HG03135 (cell line): ENCODE data around the gene CILP2.

Source experiments
- ATAC-seq: cut with Tn5 transposase; IDR thresholded peaks from one replicate; pipeline ENCODE4 v1.9.1; 2021; ENCODE audit warnings: mild to moderate bottlenecking, moderate library complexity; ENCODE audit not compliant: unreplicated experiment

CILP2 gene

DNA sequence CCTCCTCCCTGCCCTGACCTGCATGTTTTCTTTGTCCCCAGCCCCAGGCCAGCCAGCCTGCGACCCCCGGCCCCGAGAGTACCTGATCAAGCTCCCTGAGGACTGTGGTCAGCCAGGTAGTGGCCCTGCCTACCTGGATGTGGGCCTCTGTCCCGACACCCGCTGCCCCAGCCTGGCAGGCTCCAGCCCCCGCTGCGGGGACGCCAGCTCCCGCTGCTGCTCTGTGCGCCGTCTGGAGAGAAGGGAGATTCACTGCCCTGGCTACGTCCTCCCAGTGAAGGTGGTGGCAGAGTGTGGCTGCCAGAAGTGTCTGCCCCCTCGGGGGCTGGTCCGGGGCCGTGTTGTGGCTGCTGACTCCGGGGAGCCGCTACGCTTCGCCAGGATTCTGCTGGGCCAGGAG, 5.6 kb downstream of the CILP2 start:
- no peak for ATAC-seq

DNA sequence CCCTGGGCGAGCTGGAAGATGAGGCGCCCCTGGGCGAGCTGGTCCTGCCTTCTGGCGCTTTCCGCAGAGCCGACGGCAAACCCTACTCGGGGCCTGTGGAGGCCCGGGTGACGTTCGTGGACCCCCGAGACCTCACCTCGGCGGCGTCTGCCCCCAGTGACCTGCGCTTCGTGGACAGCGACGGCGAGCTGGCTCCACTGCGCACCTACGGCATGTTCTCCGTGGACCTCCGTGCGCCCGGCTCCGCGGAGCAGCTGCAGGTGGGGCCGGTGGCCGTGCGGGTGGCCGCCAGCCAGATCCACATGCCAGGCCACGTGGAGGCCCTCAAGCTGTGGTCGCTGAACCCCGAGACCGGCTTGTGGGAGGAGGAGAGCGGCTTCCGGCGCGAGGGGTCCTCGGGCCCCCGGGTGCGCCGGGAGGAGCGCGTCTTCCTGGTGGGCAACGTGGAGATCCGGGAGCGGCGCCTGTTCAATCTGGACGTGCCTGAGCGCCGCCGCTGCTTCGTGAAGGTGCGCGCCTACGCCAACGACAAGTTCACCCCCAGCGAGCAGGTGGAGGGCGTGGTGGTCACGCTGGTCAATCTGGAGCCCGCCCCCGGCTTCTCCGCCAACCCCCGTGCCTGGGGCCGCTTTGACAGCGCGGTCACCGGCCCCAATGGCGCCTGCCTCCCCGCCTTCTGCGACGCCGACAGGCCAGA, 6.3 kb downstream of the CILP2 start:
- ATAC-seq, result no peak

DNA sequence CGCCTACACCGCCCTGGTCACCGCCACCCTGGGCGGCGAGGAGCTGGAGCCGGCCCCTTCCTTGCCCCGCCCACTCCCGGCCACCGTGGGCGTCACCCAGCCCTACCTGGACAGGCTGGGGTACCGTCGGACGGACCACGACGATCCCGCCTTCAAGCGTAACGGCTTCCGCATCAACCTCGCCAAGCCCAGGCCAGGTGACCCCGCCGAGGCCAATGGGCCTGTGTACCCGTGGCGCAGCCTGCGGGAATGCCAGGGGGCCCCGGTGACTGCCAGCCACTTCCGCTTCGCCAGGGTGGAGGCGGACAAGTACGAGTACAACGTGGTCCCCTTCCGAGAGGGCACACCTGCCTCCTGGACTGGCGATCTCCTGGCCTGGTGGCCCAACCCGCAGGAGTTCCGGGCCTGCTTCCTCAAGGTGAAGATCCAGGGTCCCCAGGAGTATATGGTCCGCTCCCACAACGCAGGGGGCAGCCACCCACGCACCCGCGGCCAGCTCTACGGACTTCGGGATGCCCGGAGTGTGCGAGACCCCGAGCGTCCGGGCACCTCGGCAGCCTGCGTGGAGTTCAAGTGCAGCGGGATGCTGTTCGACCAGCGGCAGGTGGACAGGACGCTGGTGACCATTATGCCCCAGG, 7.0 kb downstream of the CILP2 start:
- no peak for ATAC-seq

DNA sequence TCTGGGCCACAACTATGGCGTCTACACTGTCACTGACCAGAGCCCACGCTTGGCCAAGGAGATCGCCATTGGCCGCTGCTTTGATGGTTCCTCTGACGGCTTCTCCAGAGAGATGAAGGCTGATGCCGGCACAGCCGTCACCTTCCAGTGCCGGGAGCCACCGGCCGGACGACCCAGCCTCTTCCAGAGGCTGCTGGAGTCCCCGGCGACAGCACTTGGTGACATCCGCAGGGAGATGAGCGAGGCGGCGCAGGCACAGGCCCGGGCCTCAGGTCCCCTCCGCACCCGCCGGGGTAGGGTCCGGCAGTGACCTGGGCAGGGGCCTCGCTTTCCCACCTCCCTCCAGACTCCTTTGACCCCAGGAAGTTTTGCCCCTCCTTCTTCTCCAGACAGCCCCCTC, 7.6 kb downstream of the CILP2 start:
- ATAC-seq, result no peak

DNA sequence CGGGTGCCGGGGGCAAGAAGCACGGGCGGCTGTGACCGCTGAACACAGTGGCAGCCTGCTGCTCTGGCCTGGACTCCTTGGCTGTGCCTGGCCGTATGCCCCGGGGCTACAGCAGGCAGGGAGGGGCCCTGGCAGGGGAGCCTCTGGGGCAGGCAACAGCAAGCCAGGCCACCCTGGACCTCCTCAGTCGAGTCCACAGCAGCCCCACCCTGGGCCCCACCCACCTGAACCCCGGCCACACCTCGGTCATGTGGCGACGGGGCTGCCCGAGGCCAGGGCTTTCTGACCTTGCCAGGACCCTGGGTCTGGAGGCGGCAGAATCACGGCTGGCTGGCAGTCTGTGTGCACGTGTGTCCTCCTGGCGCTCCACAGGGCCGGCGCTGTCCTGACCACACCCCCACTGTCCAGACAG, 8.7 kb downstream of the CILP2 start:
- ATAC-seq, result no peak

DNA sequence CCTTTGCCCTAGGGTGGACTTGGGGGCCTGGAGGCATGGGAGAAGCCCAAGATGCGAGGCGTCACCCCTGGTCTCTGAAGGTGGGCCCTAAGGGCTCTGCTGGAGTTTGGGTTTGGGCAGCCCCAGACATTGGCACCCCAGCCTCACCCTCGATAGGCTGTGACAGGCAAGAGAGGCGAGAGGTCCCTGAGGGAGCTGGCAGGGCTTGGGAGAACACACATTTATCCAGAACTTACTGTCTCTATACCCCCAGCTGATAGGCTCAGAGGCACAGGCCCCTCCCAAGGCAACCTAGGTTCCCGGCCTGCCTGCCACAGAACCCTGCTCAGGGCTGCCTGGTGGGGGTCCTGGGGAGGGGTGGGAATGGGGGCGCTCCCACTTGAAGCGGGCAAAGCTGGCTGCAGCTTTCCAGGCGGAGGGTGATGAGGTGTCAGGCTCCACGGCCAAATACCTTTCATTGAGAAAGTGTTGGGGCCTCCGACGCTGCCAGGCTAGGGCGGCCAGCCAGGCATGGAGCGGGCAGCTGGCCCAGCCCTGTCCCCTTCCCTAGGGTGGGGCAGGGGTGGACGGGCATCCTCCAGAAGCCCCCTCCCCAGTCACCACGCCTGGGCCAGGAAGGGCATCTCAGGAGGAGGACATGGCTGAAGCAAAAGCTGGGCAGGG, 9.7 kb downstream of the CILP2 start:
- no peak for ATAC-seq

DNA sequence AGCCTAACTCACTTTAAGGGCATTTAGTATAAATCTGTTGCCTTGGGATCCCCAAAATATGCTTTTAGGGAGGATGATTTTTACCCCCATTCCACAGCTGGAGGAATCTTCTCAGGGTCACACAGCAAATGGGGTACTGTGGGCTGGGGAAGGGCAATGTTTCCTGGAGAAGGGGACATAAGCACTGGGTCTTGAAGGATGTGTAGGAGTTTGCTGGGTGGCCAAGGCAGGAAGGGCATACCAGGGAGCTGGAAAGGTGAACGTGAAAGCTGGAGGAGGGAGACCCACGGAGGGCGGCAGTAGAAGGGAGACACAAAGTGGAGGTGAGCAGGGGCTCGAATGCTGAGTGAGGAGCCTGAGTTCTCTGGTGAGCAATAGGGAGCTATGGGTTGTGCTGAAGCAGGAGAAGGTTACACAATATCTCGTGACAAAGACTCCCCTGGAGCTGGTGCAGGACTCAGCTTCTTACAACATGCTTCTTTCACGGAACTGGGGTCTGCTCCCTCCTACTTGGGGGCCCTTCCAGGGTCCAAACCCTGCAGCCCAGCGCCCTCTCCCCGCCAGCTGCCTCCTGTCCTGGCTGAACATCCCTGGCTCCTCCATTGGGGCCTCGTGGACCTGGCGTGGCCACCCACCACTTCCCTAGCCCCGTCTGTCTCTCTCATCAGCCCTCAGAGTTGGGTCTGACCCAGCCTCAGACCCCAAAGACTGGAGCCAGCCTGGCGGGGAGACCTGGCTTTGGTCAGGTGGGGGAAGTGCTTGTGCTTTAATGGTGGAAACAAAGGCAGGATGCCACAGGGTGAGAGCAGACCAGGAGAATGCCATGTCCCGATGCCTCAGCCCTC, 11.1 kb downstream of the CILP2 start:
- ATAC-seq, result no peak

DNA sequence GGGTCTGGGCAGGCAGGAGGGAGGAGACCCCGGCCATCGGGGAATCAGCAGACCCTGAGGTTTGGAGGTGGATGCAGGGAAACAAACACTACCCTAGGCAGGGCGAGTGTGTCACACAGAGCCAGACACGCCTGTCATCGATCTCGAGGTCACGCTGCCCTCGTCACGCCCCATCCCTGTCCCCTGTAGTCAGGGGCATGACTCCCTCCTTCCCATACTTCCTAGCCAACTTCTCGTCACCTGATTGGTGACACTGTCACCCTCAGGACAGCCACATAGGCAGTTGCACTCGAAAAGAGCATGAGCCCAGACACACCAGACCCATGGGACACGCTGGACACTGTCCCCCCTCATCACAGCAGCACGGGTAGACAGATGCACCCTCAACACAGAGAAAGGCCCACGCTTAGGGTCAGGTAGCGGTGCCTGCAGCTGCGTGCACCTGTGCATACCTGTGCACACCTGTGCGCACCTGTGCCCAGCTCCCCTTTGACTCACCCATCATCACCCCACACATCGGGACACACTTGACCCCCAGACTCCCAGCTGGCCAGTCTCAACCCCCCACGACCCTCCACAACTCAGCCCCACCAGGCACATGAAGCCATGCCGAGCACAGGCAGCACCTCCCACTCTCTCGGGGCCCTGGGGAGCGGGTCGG, 11.9 kb downstream of the CILP2 start:
- ATAC-seq, result no peak

DNA sequence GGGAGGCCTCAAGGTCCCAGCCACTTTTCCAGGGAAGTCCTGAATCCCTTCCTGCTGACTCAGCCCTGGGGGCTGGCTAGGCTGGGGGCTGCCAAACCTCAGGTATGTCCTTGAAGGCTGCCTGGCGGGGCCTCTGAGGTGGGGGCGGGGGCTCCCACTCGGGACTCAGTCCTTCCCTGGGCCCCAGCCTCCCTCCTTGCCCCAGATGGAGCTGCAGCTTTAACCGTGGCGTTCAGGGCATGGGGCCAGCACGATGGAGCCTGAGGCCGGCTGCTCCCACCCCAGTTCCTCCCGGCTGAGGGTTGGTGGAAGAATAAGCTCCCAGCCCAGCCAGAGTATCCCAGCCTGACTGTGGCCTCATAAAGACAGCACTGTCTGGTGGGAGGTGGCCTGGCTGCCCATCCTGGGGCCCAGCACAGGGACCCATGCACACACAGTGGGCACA, 12.4 kb downstream of the CILP2 start:
- ATAC-seq, result no peak

DNA sequence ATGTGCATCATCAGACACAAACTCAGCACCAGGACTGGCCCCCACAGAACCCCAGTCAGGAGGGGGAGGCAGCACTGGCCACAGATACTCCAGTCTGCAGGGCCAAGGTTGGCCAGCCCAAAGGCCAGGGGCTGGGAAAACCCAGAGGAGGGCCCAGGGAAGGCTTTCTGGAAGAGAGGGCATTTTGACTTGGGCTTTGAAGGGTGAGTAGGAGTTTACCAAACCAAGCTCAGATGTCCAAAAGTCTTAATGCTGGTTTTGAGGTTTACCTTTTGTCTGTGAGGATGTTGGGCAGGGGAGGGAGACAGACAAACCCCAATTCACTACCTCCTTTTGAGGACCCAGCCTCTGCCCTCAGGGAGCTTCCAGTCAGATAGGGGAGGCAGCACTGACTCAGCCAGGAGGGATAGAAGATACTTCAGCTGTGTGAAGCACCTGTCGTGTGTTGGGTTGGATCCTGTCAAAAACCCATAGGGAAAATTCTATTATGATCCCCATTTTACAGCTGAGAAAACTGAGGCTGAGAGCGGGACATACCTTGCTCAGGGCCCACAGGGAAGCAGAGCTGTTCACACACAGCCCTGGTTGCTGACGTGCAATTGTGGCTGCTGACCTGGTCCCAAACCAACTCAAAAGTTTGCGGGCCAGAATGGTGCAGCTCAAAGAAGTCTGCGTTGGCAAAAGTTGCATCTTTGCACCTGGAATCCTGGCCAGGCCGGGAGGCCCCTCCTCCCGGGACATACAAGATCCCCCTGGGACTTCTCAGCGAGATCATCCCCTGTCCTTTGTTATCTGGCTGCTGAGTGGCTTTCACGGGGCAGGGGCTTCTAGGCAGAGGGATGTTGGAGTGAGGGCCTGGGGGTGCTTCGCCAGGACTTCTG, 13.1 kb downstream of the CILP2 start:
- no peak for ATAC-seq

DNA sequence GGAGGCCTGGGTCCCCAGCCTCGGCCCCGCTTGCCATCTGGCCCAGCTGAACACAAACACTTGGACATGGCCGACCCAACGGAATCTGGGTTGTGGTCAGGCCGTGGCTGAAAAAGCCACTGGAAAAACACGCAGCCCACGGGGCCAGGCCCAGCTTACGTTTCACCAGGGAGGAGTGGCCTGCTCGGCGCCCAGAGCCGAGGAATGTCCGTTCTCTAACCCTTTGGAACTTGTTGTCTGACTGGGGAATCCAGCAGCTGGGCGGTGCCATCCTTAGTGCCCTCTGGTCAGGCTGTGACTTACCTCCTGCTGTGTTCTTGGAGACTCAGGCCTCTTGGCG, 13.8 kb downstream of the CILP2 start:
- ATAC-seq, result no peak

DNA sequence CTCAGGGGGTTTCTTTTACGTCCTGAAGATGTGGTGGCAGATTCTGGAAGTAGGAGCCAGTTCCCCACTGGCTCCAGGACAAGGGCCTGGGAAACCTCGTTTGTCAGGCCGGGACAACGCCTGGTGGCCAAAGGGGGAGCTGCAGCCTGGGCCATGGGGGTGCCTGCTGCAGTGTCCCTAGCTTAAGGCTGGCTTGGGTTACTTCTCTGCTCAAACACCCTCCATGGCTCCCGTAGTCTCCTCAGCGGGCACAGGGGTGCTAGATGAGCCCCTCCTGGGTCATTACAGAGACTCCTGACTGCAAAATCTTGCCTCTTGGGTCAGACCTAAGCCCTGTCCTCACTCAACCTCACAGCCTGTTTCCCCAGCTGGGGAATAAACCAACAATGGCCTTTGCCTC, 14.7 kb downstream of the CILP2 start:
- ATAC-seq, result no peak

DNA sequence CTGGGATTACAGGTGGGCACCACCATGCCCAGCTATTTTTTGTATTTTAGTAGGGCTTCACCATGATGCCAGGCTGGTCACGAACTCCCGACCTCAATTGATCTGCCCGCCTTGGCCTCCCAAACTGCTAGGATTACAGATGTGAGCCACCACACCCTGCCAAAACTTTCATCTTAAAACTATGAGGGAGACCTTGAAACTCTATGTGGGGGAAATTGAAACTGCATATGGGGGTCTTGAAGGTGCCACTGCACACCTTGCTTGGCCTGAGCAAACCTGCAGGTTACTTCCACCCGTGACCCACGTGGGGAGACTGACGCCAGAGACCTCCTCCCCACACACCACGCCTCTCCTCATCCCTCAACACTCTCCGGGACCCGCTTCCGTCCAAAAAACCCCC, 15.6 kb downstream of the CILP2 start:
- ATAC-seq, result no peak

DNA sequence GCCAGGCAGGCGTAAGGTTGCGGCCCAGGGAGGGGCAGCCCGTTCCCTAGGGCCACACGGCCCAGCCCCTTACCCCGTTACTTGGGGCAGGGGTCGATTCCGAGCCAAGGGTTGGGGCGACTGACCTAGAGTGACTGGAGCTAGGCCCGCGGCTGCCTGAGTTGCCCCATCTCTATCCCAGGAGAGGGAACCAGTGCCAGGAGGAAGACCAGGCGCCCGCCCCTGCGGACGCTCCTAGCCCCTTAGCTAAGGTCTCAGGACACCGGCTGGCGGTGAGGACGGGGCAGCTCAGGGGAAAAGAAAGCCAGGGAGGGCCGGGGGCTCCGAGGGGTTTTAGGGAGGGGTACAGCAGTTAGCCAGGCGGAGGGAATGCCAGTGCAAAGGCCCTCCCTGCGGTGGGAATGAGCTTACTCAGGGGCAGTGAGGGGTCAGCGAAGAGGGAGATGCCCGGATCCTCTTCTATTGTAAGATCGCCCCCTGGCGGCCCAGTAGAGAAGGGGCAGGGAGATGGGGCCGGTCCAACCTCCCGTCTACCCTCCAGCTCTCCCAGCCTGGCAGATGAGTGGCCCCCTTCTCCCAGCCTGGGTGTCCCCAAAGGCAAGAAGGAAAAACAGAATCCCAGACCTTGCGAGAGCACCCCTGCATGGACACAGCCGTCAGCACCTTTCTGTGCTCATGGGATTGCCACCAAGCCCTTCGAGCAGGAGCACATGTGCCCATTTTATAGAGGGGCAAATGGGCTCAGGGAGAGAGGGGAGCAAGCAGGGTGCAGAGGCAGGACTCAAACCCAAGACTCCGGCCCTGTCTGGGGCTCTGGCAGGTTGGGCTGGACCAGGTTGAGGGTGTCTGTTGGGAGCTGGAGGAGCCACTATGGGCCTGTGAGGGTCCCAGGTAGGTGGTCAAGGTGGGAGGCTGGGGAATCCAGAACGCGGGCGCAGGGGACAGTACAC, 16.3 kb downstream of the CILP2 start:
- no peak for ATAC-seq

DNA sequence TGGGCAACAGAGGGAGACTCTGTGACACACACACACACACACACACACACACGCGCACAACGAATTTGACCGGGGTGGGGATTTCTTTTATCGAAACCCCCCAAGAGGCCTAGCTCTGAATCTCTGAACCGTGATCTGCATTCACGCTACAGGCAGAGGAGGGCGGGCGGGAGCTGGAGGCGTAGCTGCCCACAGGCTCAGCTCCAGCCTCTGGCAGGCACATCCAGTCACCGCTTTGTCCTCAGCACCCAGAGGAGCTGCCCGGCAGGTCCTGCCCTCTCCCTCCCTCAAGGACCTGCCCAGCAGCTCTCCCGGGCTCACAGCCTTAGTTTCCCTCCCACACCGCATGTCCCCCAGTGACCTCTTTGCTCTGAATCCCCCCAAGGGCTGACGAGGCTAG, 20.0 kb downstream of the CILP2 start:
- ATAC-seq, result no peak

DNA sequence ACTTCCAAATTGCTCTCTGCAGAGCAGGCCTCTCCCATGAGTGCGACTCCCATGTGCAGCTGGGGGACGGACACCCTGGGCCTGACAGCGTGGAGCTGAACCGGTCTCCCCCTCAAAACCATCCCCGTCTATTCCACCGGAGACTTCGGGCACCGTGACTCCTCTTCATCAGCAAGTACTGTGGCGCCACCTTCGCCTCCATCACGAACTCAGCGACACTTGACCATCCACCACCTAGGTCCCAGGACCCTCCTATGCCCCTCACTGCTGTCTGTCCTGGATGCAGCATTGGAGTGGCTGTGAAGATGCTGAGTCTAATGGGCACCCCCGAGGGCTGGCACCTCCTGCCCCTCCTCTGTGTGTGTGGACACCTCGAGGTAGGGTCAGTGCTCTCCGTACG, 20.6 kb downstream of the CILP2 start:
- ATAC-seq, result no peak

DNA sequence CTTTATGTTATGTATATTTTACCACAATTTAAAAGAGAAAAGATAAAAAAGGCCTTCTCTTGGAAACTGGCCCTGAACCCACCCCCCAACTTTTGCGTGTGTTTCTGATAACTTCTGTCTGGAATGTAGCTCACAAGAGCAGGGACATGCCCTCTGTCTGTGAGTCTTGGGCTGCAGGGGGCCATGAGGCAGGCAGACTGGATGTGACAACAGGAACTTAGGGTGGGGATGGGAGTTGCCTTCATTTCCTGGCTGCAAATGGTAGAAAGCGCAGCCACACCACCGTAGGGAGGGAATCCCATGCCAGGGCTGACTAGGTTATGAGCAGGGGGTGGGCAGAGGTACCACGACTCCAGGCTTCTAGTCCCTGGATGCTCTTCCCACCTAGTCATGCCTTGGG, 21.9 kb downstream of the CILP2 start:
- ATAC-seq, result no peak

DNA sequence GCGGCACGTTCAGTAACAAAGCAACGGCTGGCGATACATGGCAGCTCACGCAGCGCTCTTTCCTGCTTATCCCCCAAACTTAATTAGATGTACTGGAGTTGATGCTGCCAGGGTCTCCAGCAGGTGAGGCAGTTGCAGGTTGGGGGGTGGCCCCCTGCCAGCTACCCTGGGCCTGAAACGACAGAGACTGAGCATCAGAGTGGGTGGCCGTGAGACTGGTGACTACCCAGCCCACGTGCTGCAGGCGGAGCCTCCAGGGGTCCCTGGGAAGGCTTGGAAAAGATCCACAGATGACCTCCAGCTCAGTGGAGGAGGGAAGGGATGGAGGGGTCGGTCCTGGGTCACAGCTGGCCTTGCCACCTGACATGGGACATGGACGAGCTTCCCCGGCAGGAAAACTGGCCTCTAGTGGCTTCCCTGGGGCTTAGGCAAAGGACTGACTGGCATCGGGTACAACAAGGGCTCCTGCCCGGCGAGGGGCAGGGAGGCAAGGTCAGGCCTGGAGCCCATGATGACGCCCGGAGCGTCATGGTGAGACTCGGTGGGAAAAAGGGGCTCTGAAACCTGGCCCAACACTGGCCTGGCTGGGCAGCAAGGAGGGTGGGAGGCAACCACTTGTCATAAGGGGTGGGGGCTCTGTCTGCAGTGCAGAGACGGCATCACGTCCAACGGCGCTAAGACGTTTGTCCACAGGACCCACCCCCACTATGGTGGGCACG, 24.0 kb downstream of the CILP2 start:
- no peak for ATAC-seq
